ENCODE measurements around the gene AKNA. TPM values are rescaled to one million over a fixed set of nuclear protein-coding genes. Genes with fewer than 3 reads are reported as not detected.

The AKNA gene
- polyA plus RNA-seq, 4 donors, result 12.0 to 13.6 (median 13.1) TPM

DNA sequence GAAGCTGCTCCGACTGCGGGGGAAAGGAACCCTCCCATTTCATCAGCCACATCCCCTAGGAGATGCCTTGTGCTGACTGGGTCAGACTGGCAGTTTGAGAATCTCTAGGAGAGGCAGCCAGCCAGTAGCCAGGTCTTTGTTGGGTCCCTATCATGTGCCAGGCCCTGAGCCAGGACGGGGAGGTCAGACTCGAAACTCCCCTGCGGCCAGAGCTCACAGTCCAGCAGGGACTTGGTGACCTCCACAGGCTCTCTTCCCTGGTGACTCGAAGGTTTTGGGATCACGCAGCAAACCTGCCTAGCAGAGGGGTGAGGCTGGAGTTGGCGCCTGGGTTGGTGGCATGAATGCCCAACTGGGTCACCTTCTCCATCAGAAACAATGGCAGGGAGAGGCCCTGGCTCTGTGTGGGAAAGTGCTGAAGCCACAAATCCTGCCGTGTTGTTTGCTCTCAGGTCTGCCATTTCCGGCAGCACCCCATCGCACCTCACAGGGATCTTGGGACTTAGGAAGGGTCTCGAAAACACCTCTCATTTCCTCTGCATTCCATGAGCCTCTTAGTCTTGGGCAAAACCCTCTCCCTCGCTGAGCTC lies 79.3 kb downstream of the AKNA start:
- no peak for DNase-seq (ENCODE audit: low read depth in 4 of 4, low spot score in 3 of 4)

DNA sequence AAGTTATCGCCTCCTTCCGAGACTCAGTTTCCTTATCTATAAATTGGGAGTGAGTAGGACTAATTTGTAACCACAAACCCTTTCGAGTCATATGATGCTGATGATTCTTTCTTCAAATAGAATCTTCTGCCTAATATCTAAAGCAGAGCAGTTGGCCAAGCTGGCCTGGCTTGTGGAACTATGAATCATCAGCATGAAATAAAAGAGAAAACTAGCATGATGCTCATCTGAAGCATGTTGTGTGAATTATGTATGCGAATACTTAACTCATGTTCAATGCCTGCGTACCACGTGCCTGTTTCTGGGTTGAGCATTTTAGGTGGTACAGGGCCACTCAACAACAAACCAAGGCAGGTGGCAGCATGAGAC lies 79.9 kb downstream of the AKNA start:
- DNase-seq (ENCODE audit: low read depth in 4 of 4, low spot score in 3 of 4), result no peak

DNA sequence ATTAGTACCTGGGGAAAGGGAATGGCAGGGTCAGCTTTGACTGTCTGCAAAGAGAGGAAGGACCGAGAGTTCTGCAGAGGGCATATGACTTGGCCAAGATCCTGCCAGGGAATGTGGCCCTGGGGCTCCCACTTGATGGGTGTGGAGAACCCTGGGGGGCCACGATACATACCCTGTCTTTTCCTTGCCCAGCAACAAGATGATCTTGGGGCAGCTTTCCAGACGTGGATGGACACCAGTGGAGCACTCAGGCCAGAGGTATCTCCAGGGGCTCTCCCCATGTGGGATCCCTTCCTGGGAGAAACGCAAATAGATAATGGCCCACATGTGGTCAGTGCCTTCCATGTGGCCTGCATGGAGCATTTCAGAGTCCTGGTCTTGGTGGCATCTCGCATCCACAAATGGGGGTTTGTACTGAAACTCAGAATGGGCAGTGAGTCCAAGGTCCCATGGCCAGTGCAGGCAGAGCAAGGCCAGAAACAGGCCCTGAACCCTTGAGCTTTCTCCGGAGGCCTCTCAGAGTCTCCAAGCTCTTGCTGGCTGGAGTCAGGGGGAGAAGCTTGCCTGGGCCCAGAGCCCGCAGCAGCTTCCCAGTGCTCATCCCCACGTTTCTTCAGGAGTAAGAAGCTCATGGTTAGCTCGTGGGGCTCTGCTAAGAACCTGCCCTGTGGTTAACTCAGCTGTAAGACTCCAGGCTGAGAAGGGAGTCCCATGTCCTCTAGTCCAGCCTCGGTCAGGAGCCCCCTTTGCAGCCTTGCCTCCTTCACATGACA lies 83.2 kb downstream of the AKNA start:
- DNase-seq (ENCODE audit: low read depth in 4 of 4, low spot score in 3 of 4), result no peak

DNA sequence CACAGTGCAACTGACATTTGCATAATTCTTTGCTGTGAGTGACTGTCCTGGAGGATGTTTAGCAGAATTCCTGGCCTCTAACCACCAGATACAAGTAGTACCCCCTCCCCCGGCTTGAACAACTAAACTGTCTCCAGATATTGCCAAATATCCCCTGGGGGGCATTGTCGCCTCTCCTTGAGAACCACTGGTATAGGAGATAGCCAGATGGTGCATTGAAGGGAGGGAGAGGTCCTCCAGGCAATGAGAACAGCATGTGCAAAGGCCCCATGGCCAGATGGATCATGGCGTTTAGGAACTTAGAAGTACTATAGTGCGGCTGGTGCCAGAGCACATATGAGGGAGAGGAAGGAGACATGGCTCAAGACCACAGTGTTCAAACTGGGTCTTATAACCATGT lies 83.8 kb downstream of the AKNA start:
- no peak for DNase-seq (ENCODE audit: low read depth in 4 of 4, low spot score in 3 of 4)

DNA sequence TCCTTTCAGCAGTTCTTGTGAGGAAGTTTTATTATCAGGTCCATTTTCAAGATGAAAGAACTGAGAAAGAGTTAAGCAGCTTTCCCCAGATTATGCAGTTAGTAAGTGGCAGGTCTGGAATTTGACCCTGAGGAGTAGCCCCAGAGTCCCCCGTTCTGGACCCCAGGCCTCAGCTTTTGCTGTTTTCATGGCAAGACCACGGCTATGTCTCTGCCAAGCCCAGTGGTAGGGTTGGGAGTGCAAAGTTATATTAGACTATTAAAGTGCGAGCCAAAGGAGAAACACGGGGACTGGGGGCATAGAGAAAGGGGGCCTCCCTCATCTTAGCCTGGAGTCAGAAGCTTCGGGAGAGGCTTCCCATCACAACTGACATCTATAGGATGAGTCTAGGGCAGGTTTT lies 84.2 kb downstream of the AKNA start:
- no peak for DNase-seq (ENCODE audit: low read depth in 4 of 4, low spot score in 3 of 4)

DNA sequence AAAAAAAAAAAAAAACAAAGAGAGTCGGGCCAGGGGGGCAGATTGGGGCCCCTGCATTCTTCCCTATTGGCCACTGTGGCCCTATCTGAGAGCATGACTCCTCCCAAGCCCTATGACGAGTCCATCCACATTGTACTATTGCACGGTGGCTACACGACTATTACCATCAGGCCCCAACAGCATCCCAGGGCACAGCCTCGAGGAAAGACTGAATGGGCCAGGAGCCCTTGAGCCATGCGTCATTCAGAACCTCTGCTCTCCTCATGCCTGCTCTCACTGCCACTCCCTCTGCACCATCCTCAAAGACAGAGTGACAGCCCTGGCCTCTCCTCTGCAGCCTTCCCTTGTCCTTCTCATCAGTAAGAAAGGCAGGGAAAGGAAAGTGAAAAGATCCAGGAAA lies 85.1 kb downstream of the AKNA start:
- DNase-seq (ENCODE audit: low read depth in 4 of 4, low spot score in 3 of 4), result no peak

DNA sequence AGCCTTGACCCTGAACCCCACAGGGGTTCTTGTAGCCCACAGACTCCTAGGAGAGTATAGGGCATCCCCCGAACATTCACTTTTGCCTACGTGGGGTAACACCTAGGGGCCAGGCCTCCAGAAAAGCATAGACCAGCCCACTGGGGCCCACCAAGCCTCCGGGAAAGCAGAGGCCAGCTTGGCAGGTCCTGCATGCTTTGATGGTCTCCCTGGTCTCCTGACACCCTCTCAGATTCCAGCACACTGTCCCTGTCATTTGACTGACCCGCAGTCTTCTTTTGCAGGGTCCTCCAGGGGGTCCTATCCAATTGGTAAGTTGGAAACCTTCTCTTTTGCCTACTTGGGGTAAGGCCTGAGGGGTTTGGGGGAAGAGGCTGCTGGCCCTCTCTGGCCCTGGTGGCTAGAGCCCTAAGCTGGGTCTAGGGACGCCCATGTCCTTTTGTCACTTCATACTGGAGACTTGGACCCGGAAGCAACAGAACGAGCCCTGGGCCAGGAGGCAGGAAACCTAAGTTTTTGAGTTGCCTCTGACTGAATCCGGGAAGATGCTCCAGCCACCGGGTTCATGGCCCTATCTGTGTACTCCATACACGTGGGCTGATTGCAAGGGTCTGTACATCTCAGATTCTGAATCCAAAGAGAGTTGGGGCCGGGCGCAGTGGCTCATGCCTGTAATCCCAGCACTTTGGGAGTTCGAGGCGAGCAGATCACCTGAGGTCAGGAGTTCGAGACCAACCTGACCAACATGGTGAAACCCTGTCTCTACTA lies 85.8 kb downstream of the AKNA start:
- no peak for DNase-seq (ENCODE audit: low read depth in 4 of 4, low spot score in 3 of 4)

DNA sequence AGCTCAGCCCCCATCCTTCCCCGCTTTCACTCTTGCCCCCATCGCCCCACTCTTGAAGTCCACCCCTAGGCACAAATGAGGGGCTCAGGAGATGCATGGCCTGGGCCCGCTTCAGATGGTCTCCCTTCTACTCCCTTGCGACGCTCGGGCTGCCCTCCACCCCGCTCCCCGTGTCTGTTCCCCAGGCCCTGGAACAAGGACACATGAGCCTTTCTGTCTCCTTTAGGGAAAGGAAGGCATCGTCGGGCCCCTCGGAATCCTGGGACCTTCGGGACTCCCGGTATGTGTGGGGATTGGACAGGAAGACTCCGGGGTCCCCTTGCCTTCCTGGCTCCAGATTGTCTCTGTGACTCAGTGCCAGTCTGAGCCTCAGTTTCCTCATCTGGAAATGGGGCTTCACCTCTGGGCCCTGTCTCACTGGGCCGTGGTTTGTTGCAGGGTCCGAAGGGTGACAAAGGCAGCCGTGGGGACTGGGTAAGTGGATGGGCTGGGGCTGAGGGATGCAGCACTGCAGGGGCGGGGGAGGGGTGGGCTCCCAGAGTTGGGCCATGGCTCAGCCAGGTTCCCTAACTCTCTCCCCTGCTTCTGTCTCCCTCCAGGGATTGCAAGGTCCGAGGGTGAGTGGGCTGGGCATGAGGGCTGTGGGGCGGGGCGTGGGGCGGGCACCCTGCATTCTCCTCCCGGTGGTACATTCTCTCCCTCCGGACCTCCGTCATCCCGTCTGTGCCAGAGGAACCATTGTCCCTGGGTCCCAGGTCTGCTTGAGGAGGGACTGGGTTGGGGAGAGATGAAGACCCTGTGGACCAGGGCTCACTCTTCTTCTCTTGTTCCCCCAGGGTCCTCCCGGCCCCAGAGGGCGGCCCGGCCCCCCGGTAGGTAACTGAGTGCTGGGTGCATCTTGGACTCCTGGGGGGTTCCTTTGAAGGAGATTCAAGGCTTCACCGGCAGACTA lies 86.7 kb downstream of the AKNA start:
- no peak for DNase-seq (ENCODE audit: low read depth in 4 of 4, low spot score in 3 of 4)

DNA sequence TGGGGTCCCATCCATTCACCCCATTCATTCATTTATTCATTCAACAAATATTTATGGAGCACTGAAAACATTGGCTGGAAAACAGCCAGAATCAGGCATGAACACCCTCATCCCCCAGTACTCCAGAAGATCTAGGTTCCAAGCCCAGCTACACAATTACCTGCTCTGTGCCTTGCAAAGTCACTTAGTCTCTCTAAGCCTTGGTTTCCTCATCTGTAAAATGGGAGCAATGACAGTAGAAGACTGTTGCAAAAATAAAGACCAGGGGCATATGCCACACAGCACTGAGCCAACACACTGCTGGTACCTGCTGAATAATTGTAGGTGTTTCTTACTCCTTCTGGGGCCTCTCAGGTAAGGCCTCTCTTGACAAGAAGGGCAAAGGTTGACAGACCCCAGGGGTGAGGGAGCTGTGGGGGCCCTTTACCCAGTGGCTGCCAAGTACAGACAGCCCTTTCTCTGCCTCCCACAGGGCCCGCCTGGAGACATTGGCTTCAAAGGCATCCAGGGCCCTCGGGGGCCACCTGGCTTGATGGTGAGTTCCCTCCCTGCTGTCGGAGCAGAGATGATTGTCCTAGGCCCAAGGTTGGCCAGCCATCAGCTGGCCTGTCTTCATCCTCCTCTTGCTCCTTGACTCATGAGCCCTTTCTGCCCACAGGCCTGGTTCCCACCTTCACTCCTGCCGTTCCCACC lies 87.5 kb downstream of the AKNA start:
- DNase-seq (ENCODE audit: low read depth in 4 of 4, low spot score in 3 of 4), result no peak

DNA sequence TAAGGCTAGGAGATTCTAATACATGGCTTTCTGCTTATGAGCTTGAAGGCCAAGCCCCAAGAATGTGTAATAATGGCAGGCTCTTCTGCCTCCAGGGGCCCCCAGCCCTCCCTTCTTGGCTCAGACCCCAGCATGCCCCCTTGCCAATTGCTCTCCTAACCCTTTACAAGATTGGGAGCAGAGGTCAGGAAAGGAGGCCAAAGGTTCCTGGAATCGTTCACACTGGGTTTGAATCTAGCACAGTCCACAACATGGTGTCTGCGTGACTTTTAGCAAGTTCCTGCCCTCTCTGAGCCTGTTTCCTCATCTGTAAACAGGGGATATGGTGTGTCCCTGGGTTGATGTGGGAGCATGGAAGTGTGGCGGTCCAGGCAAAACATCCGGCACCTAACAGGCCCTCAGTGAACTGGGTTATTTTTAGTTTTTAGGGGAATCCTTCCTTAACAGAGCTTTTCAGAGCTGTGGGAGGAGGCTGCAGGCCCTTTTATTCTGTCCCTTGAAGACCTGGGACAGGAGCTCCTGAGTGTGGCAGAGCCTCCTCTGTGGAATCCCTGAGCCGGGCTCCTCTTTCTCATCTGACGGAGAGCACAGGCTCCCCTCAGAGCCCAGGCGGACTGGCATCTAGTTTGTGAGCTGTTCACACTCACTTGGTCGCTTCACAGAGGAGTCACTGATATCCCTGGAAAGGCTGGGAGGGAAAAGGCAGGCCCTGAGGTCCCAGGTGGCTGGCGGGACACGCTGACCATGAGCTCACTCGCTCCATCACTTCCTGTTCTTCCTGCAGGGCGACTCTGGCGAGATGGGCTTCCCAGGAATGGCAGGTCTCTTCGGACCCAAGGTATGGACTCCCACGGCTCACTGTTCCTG lies 88.3 kb downstream of the AKNA start:
- DNase-seq (ENCODE audit: low read depth in 4 of 4, low spot score in 3 of 4), result no peak

DNA sequence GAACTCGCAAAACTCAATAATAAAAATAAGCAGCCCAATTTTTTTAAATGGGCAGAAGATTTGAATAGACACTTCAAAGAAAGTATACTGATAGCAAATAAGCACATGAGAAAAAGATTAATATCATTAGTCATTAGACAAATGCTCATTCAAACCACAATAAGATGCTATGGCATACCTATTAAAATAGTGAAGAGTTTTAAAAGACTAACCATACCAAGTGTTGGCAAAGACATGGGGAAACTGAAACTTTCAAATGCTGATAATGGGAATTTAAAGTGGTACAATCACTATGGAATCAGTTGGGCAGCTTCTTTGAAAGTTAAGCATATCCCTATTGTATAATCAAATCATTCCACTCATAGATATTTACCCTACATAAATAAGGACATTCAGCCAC lies 91.4 kb downstream of the AKNA start:
- no peak for DNase-seq (ENCODE audit: low read depth in 4 of 4, low spot score in 3 of 4)

DNA sequence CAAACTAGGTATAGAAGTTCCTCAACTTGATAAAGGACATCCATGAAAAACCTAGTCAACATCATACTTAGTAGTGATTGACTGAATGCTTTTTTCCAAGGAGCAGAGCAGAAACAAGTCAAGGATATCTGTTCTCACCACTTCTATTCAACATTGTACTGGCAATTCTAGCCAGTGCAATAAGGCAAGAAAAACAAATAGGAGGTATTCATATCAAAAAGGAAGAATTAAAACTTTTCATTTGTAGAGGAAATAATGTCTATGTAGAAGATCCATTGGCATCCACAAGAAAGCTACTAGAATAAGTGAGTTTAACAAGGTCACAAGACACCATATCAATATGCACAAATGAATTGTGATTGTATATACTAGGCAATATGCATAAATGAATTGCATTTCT lies 93.1 kb downstream of the AKNA start:
- no peak for DNase-seq (ENCODE audit: low read depth in 4 of 4, low spot score in 3 of 4)

DNA sequence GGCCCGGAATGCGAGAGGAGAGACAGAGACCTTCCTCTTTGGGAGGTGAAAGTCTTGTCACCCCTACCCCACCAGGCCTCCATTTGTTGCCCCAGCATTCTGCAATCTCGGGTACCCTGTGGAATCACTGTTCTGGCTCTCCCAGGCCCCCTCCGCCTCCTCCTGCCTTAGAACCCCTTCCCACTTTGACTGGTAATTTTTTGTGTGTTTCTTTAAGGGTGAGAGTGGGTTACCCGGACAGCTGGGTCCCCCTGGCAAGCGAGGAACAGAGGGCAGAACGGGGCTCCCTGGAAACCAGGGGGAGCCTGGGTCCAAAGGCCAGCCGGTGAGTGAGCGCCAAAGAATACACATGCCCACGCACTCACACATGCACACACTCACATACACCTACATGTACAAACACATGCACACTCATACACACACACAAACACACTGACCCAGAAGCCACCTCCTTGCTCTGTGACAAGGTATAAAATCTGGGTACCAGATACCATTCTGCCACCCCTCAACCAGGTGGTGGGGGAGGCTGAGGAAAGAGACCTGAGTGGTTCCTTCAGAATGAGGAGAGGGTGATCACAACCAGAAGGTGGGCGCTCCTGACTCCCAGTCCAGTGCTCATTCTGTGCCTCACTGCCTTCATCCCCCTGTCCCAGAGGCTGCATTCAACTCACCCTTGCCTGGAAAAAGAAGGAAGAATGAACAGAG lies 95.7 kb downstream of the AKNA start:
- DNase-seq (ENCODE audit: low read depth in 4 of 4, low spot score in 3 of 4), result no peak

DNA sequence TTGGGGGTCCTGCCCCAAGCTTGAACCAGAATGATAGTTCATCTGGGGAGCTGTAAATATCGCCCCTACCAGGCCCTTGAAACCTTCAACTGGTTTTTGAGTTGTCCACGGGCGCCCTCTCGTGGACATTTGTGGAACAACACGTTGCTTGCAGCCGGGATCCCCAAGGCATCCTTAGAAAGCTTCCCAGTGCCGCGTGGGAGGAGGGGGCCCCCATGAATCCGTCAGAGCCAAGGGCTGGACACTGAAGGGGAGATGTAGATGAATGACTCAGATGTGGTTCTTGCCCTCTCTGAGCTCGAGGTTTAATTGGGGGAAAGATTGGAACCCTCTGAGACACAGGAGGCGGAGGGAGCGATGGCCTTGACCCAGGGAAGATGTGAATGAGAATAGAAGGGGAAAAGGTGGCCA lies 96.7 kb downstream of the AKNA start:
- peak in 2 of 4 donors; percentile 46 to 52 for DNase-seq (ENCODE audit: low read depth in 4 of 4, low spot score in 3 of 4)

DNA sequence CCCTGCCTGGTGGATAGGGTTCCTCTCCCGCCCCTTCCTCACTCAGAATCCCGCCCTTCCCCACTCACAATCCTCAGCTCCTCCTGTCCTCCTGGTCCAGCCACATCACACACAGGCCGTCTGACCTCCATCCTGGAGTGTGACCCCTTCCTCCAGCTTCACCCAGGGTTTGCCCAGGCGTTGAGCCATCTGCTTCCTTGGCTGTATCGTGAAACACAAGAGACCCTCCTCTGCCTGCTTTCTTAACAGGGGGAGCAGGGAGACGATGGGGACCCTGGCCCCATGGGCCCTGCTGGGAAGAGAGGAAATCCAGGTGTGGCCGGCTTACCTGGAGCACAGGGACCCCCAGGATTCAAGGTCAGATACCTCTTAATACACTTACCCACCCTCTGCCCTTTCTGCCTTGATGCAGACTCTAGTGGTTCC lies 97.2 kb downstream of the AKNA start:
- no peak for DNase-seq (ENCODE audit: low read depth in 4 of 4, low spot score in 3 of 4)

DNA sequence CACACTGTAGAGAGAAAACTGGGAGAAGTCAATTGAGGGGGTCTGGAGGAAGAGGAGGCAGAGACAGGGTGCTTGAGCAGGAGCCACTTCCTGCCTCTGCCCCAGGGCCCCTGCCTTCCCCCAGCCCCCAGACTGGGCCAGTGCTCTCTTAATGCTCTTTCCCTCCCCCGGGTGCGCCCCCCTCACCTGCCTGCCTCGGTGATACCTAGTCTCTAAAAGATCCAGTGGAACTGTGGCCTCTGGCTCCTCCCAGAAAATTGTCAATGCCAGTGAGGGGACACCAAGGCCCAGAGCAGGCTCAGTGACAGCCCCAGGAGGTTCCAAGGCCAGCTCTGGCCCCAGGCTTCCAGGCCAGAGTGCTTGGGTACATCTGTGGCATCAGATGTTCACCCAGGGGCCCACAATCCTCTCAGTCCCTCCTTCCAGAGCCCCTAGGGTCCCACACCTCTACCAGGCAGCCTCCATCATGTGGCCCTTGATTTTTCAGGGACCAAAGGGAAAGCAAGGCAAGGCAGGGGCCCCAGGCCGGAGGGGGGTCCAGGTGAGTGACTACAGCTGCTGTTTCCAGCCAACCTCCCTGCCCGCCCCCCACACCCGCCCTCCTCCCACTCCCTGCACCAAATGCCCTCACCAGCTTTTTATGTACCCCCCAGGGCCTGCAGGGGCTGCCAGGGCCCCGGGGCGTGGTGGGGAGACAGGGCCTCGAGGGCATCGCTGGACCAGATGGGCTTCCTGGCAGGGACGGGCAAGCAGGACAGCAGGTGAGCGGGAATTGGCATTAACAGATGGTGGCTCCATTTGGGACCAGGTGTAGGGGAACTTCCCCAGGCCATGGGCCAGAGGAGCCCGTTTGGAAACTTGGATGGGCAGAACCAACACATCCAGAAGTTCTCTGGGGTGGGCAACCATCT lies 98.0 kb downstream of the AKNA start:
- no peak for DNase-seq (ENCODE audit: low read depth in 4 of 4, low spot score in 3 of 4)

DNA sequence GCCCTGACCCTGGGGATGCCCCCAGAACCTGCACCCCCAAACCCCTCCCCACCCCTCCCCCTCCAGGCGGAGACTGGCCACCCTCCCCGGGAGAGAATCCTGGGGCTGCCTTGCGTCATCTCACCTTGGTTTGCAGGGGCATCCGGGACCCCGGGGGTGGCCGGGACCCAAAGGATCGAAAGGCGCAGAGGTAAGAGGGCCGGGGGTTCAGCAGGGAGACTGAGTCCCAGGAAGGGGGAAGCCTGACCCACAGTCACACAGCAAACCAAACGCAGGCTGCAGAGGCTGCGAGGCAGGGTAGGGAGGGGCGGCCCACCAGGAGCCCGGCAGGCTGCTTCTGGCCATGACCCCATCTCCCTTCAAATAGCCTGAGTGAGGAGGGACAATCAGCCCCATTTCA lies 98.7 kb downstream of the AKNA start:
- no peak for DNase-seq (ENCODE audit: low read depth in 4 of 4, low spot score in 3 of 4)

Data from right renal pelvis (tissue), 4 donors.